Measurements from ENCODE around the gene NKAIN2.

The NKAIN2 gene

GRCh38 chr6:124753562-124754105, 950.0 kb downstream of the NKAIN2 start:
- no peaks in the 10 kb centered on the region for H3K27me3 ChIP-seq (ENCODE audit: control insufficient read depth, insufficient read depth, low read length)
- H3K4me1 ChIP-seq (ENCODE audit: control insufficient read depth, insufficient read depth, low read length) = no peaks in the 10 kb centered on the region
- H3K27ac ChIP-seq (ENCODE audit: low read depth, low read length) = no peak overlapping the region
- H3K4me3 ChIP-seq (ENCODE audit: low read length) = no peak overlapping the region
- no peaks in the 10 kb centered on the region for H3K36me3 ChIP-seq (ENCODE audit: control insufficient read depth, insufficient read depth, low read length)
- H3K9ac ChIP-seq (ENCODE audit: low read length) = no peak overlapping the region

- Histone ChIP-seq H3K27ac (ENCODE audit: low read depth, low read length) (no peak overlapping the region), H3K4me3 (ENCODE audit: low read length) (no peak overlapping the region), H3K36me3 (ENCODE audit: control insufficient read depth, insufficient read depth, low read length) (no peaks in the 10 kb centered on the region), H3K9ac (ENCODE audit: low read length) (no peak overlapping the region), H3K27me3 (ENCODE audit: control insufficient read depth, insufficient read depth, low read length) (no peaks in the 10 kb centered on the region), H3K4me1 (ENCODE audit: control insufficient read depth, insufficient read depth, low read length) (no peaks in the 10 kb centered on the region)
These were observed 951.7 kb downstream of the NKAIN2 start for GRCh38 chr6:124755321-124755720.

GRCh38 chr6:124757560-124757959, 953.9 kb downstream of the NKAIN2 start:
- no peak overlapping the region for H3K27ac ChIP-seq (ENCODE audit: low read depth, low read length)
- no peaks in the 10 kb centered on the region for H3K36me3 ChIP-seq (ENCODE audit: control insufficient read depth, insufficient read depth, low read length)
- no peak overlapping the region for H3K4me3 ChIP-seq (ENCODE audit: low read length)
- H3K9ac ChIP-seq (ENCODE audit: low read length) = no peak overlapping the region
- H3K27me3 ChIP-seq (ENCODE audit: control insufficient read depth, insufficient read depth, low read length) = no peaks in the 10 kb centered on the region
- no peaks in the 10 kb centered on the region for H3K4me1 ChIP-seq (ENCODE audit: control insufficient read depth, insufficient read depth, low read length)

DNA sequence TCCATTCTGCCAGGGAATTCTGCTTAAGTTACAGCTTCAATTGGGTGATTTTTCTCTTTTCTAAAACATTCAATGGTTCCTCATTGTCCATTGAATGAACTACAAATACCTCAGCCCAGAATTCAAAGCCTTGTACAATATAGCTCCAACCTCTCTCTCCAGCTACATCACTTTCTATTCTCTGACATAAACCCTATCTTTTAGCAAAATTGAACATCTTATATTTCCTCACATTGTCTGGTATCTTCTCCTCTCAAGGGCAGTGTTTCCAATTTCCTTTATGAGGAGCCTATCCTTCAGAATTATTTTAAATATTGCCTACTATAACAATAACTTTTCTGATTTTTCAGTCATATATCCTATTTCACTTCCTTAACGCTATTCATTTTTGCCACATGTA, 955.0 kb downstream of the NKAIN2 start:
- Histone ChIP-seq H3K27ac (ENCODE audit: low read depth, low read length) (no peak overlapping the region), H3K4me1 (ENCODE audit: control insufficient read depth, insufficient read depth, low read length) (no peaks in the 10 kb centered on the region), H3K36me3 (ENCODE audit: control insufficient read depth, insufficient read depth, low read length) (no peaks in the 10 kb centered on the region), H3K4me3 (ENCODE audit: low read length) (no peak overlapping the region), H3K27me3 (ENCODE audit: control insufficient read depth, insufficient read depth, low read length) (no peaks in the 10 kb centered on the region), H3K9ac (ENCODE audit: low read length) (no peak overlapping the region)

DNA sequence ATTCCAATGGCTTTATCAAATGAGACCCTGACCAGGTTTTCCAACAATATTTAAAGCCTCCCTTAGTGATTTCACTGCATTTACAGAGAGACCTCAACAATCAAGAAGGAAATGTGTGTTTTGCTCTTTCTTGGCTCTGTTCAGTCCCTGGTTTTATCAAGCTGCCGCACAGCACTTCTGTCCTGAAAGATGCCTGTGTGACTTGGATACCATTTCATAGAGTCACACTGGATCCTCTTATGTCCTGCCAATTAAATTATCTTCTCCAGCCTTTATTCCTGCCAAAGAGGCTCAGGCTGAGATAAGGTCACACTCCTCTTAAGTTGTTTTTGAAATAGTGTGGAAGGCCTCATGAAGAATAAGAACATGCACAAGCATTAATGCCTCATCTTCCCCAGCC, 961.6 kb downstream of the NKAIN2 start:
- no peak overlapping the region for H3K4me3 ChIP-seq (ENCODE audit: low read length)
- H3K27ac ChIP-seq (ENCODE audit: low read depth, low read length) = no peak overlapping the region
- no peaks in the 10 kb centered on the region for H3K4me1 ChIP-seq (ENCODE audit: control insufficient read depth, insufficient read depth, low read length)
- no peaks in the 10 kb centered on the region for H3K27me3 ChIP-seq (ENCODE audit: control insufficient read depth, insufficient read depth, low read length)
- H3K36me3 ChIP-seq (ENCODE audit: control insufficient read depth, insufficient read depth, low read length) = no peaks in the 10 kb centered on the region
- no peak overlapping the region for H3K9ac ChIP-seq (ENCODE audit: low read length)

- no peak overlapping the region for H3K4me3 ChIP-seq (ENCODE audit: low read length)
- no peaks in the 10 kb centered on the region for H3K4me1 ChIP-seq (ENCODE audit: control insufficient read depth, insufficient read depth, low read length)
- H3K27me3 ChIP-seq (ENCODE audit: control insufficient read depth, insufficient read depth, low read length) = no peaks in the 10 kb centered on the region
- no peak overlapping the region for H3K9ac ChIP-seq (ENCODE audit: low read length)
- H3K27ac ChIP-seq (ENCODE audit: low read depth, low read length) = no peak overlapping the region
- no peaks in the 10 kb centered on the region for H3K36me3 ChIP-seq (ENCODE audit: control insufficient read depth, insufficient read depth, low read length)
These were observed 964.6 kb downstream of the NKAIN2 start for GRCh38 chr6:124768224-124768623.

DNA sequence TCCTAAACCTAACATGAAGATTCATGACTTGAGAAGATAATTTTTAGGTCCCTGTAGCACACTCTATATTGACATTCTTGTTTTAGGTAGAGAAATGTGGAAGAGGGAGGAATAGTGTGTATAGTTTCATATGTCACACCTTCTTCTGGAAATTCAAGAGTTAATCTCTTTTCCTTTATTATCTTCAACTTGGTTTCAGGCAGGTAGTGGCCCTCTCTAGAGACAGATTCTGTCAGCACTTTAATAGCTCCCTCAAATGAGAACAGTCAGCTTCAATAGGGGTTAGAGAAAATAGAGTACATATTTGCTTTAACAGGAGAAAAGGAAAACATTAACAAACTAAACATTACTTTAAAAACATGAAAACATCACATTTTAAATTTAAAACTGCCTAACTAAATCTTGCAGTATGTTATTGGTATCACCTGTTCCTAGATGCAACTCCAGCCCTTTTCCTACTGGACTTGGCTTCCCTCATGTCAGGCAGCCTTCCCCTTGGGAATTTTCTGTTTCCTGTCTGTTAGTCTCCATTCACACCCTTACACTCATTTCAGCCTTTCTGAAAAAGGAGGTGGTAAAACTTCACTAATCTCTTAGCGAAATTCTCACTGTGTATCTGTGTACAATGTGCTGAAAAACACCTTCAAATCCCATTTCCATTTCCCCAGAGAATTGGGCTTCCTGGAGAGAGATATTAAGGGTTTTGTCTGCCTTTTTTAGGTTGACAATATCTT, 966.3 kb downstream of the NKAIN2 start:
- Histone ChIP-seq H3K4me3 (ENCODE audit: low read length) (no peak overlapping the region), H3K27ac (ENCODE audit: low read depth, low read length) (no peak overlapping the region), H3K9ac (ENCODE audit: low read length) (no peak overlapping the region), H3K4me1 (ENCODE audit: control insufficient read depth, insufficient read depth, low read length) (no peaks in the 10 kb centered on the region), H3K36me3 (ENCODE audit: control insufficient read depth, insufficient read depth, low read length) (no peaks in the 10 kb centered on the region), H3K27me3 (ENCODE audit: control insufficient read depth, insufficient read depth, low read length) (no peaks in the 10 kb centered on the region)

DNA sequence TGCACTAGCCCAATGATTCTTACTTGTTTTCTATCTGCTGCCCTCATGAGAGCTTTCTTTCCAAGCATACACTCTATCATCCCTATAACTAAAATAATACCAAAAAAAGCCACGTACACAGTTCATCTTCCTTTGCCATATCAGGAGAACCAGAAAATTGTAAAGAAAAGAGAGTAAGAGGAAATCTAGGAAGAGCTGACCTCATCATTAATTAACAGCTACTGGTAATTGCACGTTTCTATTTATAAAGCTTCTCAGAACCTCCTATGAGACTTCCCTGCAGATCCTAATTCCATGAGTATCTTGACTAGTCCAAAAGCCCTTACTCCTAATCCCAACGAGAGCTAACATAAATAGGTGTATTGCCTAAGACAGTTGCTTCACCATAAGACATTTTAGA, 967.1 kb downstream of the NKAIN2 start:
- Histone ChIP-seq H3K27me3 (ENCODE audit: control insufficient read depth, insufficient read depth, low read length) (no peaks in the 10 kb centered on the region), H3K27ac (ENCODE audit: low read depth, low read length) (no peak overlapping the region)

GRCh38 chr6:124772733-124773319, 969.2 kb downstream of the NKAIN2 start:
- Histone ChIP-seq H3K27ac (ENCODE audit: low read depth, low read length) (no peak overlapping the region), H3K27me3 (ENCODE audit: control insufficient read depth, insufficient read depth, low read length) (no peaks in the 10 kb centered on the region), H3K4me1 (ENCODE audit: control insufficient read depth, insufficient read depth, low read length) (no peaks in the 10 kb centered on the region)

More for the DNA sequence above, 967.1 kb downstream of the NKAIN2 start:
- Histone ChIP-seq H3K4me1 (ENCODE audit: control insufficient read depth, insufficient read depth, low read length) (no peaks in the 10 kb centered on the region), H3K4me3 (ENCODE audit: low read length) (no peak overlapping the region), H3K36me3 (ENCODE audit: control insufficient read depth, insufficient read depth, low read length) (no peaks in the 10 kb centered on the region), H3K9ac (ENCODE audit: low read length) (no peak overlapping the region)

DNA sequence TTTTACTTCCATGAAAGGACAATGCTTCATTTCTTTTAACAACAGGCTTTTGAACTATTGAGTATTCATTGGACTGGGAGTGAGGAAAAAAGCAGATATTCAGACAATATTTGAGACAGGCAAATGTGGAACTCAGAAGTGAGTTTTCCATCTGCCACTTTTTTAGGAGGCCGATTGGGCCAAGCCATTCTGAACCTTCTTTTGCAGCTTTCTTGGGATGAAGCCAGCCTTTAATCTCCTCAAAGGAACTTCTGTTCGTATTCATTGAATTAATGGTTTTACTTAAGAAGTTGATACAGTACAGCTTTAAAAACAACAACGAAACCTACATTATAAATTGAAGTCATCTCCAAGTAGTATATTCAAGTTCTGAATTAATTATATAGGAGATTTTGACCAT, 971.5 kb downstream of the NKAIN2 start:
- no peaks in the 10 kb centered on the region for H3K4me1 ChIP-seq (ENCODE audit: control insufficient read depth, insufficient read depth, low read length)
- H3K4me3 ChIP-seq (ENCODE audit: low read length) = no peak overlapping the region
- no peaks in the 10 kb centered on the region for H3K36me3 ChIP-seq (ENCODE audit: control insufficient read depth, insufficient read depth, low read length)
- H3K27ac ChIP-seq (ENCODE audit: low read depth, low read length) = no peak overlapping the region
- H3K27me3 ChIP-seq (ENCODE audit: control insufficient read depth, insufficient read depth, low read length) = no peaks in the 10 kb centered on the region
- no peak overlapping the region for H3K9ac ChIP-seq (ENCODE audit: low read length)

More at GRCh38 chr6:124772733-124773319, 969.2 kb downstream of the NKAIN2 start:
- no peaks in the 10 kb centered on the region for H3K36me3 ChIP-seq (ENCODE audit: control insufficient read depth, insufficient read depth, low read length)
- no peak overlapping the region for H3K9ac ChIP-seq (ENCODE audit: low read length)
- H3K4me3 ChIP-seq (ENCODE audit: low read length) = no peak overlapping the region

DNA sequence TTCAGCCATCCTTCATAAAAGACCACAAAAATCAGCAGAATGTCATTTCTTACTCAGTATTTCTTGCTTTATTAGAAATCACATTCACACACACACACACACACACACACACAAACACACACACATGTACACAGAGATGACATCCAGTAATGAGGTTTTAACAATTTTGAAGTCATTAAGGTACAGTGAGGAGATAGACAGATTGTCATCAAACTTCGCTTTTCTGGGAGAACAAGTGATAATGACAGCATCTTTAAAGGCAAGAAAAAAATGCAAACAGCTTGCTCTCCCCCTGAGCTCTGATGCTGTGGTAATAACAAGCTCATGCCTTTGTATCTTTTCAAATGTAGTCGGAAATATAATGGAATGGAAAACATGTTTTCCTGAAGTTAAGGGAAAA, 974.2 kb downstream of the NKAIN2 start:
- H3K9ac ChIP-seq (ENCODE audit: low read length) = no peak overlapping the region

GRCh38 chr6:124780623-124781022, 977.0 kb downstream of the NKAIN2 start:
- no peak overlapping the region for H3K27ac ChIP-seq (ENCODE audit: low read depth, low read length)
- H3K4me3 ChIP-seq (ENCODE audit: low read length) = no peak overlapping the region
- H3K36me3 ChIP-seq (ENCODE audit: control insufficient read depth, insufficient read depth, low read length) = no peaks in the 10 kb centered on the region
- H3K9ac ChIP-seq (ENCODE audit: low read length) = no peak overlapping the region
- no peaks in the 10 kb centered on the region for H3K4me1 ChIP-seq (ENCODE audit: control insufficient read depth, insufficient read depth, low read length)
- H3K27me3 ChIP-seq (ENCODE audit: control insufficient read depth, insufficient read depth, low read length) = no peaks in the 10 kb centered on the region

More for the DNA sequence above, 974.2 kb downstream of the NKAIN2 start:
- H3K27ac ChIP-seq (ENCODE audit: low read depth, low read length) = no peak overlapping the region
- no peaks in the 10 kb centered on the region for H3K4me1 ChIP-seq (ENCODE audit: control insufficient read depth, insufficient read depth, low read length)
- no peaks in the 10 kb centered on the region for H3K27me3 ChIP-seq (ENCODE audit: control insufficient read depth, insufficient read depth, low read length)
- no peak overlapping the region for H3K4me3 ChIP-seq (ENCODE audit: low read length)
- no peaks in the 10 kb centered on the region for H3K36me3 ChIP-seq (ENCODE audit: control insufficient read depth, insufficient read depth, low read length)

GRCh38 chr6:124783344-124783743, 979.7 kb downstream of the NKAIN2 start:
- H3K27me3 ChIP-seq (ENCODE audit: control insufficient read depth, insufficient read depth, low read length) = no peaks in the 10 kb centered on the region
- H3K4me1 ChIP-seq (ENCODE audit: control insufficient read depth, insufficient read depth, low read length) = no peaks in the 10 kb centered on the region
- H3K27ac ChIP-seq (ENCODE audit: low read depth, low read length) = no peak overlapping the region
- H3K9ac ChIP-seq (ENCODE audit: low read length) = no peak overlapping the region
- no peaks in the 10 kb centered on the region for H3K36me3 ChIP-seq (ENCODE audit: control insufficient read depth, insufficient read depth, low read length)
- no peak overlapping the region for H3K4me3 ChIP-seq (ENCODE audit: low read length)
